Cortex of kidney (tissue), 1 donor: ENCODE results near the gene TBATA.

Source experiments
- DNase-seq: peaks from one replicate; lab custom pipeline; 2025; lab: John Stamatoyannopoulos, UW

The TBATA gene, protein sequence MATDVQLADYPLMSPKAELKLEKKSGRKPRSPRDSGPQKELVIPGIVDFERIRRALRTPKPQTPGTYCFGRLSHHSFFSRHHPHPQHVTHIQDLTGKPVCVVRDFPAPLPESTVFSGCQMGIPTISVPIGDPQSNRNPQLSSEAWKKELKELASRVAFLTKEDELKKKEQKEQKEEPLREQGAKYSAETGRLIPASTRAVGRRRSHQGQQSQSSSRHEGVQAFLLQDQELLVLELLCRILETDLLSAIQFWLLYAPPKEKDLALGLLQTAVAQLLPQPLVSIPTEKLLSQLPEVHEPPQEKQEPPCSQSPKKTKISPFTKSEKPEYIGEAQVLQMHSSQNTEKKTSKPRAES

DNA sequence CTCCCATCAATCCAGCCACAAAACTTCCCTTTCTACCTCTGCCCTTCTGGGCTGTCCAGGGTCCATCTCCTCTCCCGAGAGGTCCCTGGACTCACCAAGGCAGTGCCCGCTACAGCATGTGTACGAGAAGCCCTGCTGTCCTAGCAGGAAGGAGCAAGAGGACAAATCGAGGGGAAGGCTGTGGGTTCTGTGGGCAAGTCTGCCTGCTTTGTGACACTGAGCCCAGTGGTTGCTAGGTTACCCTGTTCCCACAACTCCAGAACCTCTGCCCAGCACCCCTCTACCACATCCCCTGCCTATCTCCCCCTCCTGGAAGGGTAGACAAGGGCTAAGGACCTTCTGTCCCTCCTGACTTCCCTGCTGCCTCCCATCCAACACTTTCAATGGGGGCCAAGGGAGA is at the start of gene TBATA:
Gene TBATA (minus strand): TSS at position 188 of the 400 bp plus-strand sequence. CDS start 1,998 bp downstream, outside the sequence.
- no peak for DNase-seq

DNA sequence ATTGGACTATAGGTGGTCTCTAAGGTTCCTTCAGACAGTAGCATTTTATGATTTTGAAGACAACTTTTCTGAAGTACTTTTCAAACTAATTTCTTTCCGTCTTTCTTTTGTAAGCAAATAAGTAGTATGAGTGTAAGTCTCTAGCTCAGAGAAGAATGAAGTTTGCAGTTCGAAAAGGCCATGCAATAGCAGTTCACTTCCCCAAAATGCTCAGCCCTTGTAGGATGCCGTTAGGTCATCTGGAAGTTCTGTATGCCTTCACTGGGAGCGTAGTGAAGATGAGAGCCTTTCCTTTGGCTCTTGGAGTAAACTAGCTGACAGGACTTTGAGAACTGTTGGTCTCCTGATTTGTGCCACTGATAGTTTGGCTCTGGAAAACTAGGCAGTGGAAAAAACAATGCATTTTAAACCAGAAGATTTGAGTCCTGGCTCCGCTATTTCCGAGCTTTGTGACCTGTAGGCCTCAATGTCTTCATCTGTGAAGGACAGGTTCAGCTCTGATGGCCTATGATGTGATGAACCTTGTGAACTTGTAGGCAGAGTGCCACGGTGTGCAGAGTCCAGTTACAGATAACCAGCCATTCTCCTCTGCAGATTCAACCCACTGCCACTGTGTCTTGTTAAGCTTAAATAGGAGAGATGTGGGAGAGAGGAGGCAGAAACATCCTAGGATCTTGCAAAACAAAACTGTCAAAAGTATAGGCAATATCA is 49.4 kb upstream of the TBATA start:
- DNase-seq, result no peak

DNA sequence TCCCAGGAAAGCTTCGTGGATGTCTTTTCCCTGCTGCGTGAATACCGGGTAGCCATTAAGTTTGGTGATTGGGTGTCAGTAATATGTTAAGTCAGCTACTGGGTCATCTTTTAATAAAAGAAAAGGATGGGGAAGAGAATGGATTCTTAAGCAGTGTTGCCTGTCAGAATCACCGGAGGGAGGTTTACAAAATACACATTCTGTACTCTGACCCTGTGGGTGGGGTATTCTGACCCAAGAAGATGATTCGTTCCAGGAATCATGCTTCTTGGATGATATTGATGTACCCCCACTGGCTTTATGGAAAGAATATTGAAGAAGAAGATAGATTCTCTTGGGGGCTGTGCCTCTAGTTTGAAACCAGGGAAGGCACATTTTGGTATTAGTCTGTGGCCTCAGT is 48.8 kb upstream of the TBATA start:
- DNase-seq, result no peak

DNA sequence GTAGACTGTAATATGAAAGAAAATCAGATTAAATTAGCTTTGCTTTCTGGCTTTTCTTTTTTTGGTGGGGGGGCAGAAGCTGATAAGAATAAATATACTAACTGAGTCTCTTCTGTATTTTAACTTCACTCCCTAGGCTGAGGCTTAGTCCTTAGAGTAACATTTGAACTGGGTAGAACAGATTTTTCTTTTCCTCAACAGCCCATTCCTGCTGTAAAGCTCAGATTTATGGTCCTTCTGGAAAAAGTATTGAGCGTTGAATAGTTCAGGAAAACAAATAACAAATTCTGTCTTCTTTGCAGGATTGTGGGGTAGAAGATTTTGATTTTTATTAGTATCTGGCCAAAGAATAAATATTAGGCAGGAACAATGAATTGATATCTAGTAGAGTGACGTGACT is 48.4 kb upstream of the TBATA start:
- DNase-seq, result no peak

DNA sequence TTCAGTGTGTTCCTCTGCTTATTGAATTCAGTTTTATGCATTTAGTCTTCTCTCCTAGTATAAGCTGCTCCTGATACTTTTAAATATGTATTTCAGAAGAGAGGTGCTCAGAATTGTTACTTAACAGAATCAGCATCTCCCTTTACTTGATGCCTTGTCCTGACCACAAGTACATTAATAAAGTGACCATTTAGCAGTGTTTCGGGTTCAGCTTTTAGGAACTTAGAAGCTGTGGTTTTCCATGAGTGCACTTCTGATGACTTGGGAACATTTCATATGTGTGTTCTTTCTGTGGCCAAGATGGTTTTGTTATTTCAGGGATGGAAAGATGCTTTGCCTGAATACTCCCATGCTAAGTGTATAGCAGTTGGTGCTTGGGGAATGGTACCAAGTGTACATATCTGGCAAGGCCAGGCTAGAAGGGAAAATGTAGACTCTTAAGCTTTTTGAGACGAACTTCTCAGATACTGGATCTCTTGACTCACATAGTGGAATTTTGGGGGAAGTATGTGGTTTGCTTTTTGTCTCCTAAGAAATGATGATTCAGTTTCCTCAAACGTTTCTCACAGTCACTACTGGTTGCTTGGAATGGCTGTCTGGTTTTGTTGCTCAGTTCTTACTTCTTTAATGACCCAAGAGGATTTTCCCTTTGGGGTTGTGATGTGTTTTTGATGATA is 47.8 kb upstream of the TBATA start:
- DNase-seq, result no peak

DNA sequence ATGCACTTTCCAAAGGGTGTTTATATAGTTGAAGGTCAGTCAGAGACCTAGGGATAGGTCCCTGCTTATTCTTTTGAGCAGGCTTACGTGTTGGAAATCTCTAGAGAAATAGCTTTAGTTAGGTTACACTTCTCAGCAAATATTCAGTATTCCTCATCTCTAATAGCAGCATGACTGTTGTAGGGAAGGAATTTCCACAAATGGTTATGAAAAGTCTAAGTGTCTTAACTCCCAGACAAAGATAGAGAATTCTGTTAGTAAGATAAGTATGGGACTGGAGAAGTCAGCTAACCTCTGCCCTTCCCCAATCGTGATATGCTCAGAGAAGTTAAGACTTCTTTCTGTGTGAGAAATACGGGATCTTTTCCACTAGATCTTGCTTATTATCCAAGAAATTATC is 47.0 kb upstream of the TBATA start:
- no peak for DNase-seq

DNA sequence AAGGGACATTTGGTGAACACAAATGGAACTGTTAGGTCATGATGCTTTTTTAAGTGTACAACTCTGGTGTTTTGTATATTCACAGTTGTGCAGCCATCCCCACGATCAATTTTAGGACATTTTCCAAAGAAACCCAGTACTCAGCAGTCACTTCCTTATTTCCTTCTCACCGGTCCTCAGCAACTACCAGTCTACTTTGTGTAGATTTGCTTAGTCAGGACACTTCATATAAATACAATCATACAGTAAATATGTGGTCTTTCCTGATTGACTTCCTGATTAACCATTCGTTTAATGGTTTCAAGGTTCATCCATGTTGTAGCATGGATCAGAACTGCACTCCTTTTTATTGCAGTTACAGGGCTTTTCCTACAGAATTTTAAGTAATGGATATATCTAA is 45.0 kb upstream of the TBATA start:
- no peak for DNase-seq

DNA sequence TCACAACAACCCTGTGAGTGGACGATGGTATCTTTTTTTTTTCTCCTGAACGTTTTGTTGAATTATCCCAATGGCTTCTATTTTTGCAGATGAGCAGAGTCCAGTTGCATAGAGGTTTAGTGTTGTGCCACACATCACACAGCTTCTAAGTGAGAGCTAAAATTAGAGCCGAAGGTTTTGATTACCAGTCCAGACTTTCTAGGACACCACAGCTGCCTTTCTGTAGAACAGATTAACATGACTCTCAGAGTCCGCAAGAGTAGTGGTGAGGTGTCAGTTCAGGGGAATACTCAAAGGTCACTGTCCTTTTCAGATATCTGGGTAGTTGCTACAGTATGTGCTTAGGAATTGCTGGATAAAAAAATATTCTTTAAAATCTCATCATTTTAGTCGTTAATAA is 44.4 kb upstream of the TBATA start:
- DNase-seq, result no peak

DNA sequence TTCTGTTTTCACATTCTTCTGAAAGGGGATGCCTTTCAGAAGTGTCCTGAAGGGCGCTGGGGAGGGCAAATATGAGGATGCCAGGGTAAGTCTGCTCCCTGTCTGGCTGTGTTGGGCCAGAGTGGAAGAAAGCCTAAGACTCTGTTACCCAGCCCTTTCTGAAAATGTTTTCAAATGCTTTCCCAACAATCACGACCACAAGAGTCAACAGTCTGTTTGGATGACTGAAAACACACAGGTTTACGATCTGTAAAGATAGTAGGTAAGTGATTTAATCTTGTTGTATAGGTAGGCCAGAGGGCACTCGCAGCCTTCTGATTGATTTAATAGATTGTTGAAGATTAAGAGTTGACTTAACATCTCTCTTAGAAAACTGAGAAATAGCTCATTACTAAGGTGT is 43.7 kb upstream of the TBATA start:
- no peak for DNase-seq

DNA sequence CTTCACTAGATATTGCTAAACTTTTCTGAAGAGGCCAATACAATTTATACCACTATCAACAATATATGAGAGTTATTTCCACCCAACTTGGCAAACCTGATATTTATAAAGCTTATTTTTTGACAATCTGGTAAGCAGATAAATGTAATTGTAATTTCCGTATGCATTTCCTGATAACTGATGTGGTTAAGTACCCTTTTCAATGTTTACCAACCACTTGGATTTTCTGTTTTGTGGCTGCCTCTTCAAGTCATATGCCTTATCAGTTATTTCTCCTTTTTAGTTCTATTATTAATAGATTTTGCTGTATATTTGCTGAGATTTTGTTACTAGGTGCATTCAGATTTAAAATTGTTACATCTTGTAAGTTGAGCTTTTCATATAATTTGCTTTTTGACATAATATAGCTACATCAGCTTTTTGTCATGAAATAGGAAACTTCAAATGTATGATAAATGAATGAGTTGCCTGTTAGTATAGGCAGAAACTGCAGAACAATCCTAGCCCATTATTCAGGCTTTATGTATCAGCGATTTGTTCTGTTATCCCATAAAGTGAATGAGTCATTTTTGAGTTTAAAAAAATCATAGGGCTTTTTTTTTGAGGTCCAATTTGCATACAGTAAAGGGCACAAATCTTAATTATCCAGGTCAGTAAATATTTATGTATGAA is 42.0 kb upstream of the TBATA start:
- no peak for DNase-seq

DNA sequence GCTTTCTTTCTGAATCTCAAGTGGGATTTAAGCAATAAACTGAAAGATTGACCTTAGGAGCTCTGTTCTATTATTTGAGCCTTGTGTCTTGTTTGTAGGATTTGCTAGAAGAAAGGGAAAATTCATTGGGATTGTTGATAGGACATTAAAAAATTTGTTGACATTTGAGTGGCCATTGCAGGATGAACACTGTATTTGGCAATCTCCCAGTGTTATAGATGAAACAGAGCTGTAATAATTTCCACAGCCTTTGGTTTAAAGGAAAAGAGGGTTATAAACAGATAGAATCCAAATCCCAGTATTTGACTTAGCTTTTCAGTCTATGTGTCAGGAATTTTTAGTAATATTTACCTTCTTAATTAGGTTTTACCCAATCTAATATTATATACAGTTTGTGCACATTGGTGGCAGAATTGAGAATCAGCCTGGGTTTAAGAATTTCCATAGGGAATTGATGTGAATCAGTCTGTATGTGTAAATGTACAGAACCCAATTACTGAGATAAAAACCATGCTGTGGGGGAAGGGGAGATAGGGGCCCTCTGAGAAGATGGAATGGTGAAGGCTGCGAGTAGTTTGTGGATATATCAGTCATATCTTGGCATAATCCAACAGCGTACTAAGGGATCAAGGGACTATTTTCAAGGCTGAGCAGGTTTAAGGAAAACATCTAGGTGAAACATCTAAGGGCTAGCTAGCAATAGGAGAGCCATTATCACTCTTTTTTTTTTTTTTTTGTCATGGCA is 37.1 kb upstream of the TBATA start:
- DNase-seq, result no peak

DNA sequence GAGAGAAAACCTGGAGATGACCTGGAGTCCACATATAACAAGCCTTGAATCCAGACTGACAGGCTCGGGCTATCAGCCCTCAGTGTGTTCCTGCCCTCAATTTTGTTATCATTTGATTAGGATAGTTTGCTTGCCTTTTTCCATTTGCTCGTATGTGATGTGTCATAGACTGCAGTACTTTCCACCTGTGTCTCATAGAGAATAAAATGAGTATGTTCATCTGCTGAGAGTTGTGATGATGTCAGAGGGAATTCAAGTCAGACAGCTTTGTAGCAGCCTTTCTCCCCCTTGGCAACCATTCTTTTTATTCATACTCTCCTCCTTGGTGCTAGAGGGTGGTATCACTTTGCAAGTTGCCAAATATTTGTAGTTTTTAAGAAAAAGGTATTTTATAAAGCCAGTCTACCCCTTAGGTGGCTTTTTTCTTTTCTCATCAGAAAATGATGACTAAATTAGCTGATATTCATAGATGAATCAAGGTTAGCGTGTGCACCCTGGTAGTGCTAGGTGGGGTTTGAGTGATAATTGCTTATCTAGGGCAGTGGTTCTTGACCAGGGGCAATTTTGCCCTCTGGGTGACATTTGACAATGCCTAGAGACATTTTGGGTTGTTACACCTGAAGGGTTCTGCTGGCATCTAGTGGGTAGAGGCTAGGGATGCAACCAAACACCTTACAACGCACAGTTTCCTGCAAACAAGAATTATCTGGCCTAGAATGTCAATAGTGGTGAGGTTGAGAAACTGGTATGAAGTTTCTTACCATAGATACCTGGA is 36.0 kb upstream of the TBATA start:
- no peak for DNase-seq

DNA sequence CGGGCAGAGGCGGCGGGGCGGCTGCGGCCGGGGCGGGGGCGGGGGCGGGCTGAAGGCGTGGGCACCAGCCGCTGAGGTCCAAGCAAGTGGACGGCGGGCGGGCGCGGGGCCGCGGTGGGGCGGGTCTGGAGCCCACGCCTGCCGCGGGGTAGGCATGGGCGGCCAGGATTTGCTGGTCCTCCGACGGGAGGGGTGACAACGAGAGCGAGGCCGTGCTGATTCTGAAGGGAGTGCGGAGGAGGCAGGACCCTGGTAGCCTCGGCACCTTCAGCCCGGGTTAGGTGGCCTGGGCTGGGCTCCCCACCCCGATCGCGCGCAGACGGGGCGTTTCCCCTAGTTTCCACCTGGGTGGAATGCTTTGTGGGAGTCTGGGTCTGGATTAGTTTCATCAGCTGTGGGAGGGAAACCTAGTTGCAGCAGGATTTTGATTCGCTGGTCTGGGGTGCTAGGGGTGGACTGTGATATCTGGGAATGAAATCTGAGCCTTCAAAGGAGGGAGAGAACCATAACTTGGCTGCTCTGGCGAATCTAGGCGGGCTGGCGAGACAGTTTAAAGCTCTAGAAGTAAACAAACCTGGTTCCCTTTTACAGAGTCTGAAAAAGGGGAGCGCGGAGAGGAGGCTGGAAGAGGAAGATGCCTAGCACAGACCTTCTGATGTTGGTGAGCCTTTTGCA is 31.2 kb upstream of the TBATA start:
- DNase-seq, result peak; percentile 38

DNA sequence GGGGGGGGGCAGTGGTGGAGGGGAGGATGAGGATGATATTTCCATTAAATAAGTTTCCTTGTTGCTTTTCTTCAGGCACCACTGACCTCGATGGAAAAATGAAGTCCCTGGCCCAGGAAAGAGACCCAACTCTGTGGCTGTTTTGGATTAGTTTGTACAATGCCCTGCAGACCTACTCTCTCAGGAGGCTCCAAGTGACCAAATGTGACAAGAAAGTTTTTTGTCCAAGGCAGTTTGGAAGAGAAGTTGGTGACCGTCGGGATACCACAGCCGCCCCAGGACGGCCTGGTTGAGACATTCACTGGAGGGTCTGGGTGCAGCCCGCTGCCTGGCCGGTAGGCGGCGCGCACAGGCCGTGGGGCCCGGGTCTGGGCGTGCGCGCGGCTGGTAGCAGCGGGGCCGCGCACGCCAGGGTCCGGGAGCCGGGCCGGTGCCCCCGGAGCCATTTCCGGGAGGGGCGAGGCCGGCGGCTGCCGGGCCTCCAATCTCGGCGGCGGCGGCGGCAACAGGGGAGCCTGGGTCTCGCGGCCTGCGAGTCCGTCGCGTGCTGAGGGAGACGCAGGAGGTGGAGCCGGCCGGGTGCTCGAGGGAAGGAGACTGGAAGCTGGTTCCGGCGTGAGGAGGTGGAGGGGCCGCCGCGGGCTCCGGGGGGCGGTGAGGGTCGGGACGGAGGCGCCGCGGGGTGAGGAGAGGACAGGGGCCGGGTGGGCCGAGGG is 30.5 kb upstream of the TBATA start, which contains the start of gene SGPL1:
Gene SGPL1 (plus strand): TSS at position 445 of the 716 bp plus-strand sequence. CDS start 906 bp downstream, outside the sequence.
- DNase-seq, result peak; percentile 28

DNA sequence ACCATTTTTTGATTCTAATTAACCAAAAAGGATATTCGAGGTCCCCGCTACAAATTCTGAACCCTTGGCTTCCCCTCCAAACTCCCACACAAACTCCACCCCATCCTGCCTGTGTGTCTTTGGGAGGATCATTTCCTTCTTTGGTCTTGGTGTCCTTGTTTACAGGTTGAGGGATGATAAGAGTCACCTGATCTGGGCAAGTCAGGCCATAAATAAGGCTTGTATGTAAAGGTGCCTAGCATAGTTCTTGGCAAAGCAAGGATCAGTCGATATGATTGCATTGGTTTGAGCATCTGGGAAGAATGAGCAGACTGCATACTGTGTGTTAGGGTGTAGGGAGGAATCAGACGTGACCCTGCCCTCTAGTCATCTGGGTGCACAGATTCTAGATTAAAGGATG is 28.9 kb upstream of the TBATA start:
- no peak for DNase-seq

DNA sequence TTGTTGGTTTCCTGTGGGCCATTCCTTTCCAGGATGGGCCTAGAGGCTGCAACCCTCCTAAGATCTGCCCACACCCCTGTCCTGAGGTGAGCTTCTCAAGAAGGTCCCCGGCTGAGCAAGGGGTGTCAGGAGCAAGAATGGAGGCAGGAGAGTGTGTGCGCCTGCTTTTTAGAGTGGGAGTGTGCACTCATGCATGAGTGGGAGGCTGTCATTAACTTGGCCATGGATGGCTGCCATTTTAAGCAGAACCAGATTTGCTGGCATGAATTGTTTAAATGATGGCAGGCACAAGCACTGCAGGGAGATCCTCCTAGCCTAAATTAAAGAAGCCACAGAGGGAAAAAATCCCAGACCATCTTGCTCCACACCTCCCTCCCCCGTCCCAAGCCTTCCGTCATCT is 27.6 kb upstream of the TBATA start:
- DNase-seq, result no peak

DNA sequence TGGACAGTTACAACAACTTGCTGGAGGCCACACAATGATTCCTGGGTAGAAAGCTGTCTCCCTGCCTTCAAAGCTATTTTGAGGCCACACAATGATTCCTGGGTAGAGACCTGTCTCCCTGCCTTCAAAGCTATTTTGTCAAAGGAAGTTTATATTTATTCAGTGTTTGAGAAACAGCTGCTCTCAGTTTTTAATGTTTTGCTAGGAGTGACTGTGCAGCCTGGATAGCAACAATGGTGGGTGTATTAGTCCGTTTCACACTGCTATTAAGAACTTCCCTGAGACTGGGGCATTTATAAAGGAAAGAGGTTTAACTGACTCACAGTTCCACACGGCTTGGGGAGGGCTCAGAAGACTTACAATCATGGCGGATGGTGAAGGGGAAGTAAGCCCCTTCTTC is 26.7 kb upstream of the TBATA start:
- no peak for DNase-seq

DNA sequence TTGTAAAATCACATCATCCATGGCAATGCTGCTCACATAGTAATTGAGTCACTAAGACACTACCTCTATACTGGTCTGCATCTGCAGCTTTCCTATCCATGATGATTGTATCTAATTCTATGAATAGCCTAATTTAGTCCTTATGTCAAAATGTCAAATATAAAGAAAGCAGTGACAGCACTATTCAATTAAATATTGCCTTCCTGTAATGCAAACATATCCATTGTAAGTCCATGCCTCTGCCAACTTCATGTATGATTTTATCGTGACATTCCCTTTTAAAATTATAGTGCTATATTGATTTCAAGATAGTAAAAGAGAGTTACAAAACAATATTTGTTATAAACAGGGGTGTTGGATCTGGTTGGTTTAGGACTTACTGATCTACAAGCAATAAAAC is 25.8 kb upstream of the TBATA start:
- DNase-seq, result no peak

DNA sequence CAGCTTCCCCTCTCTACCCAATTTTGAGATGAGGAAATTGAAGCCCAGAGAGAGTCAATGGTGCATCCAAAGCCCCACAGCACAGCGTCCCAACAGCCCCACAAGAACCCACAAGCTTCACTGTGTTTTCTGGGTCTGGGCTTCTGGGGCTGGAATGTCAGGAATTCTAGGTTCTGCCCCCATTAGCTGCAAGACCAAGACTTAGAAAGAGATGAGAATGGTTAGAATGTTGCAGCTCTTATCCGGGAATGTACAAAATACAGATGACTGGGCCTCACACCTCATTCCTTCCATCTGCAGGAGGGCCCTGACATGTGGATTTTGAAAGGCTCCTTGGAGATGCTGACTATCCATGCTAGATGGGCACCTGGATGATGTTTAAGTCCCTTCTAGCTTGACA is 24.5 kb upstream of the TBATA start:
- DNase-seq, result no peak
